Upper lobe of right lung (tissue), 1 donor: ENCODE data around the gene PFKFB4. TPM values are rescaled to one million over a fixed set of nuclear protein-coding genes. Genes with fewer than 3 reads are reported as not detected.
"Not testable (repeated sequence)": the region's sequence is repeated elsewhere in the genome, so short reads cannot be mapped to it uniquely, and the experiment has no call there.

Experiments
- ATAC-seq: fragments of 200-7000 bp; cut with Tn5 transposase; one replicate; pipeline ENCODE4 v1.9.1; 2020; ENCODE audit warnings: mild to moderate bottlenecking, moderate library complexity
- DNase-seq: peaks from one replicate; pipeline ENCODE4 v3.0.0-alpha.2; 2020
- H3K27ac ChIP-seq: fragments of 200-600 bp; one replicate; pipeline ENCODE4 v1.8.0; 2022
- H3K27me3 ChIP-seq: fragments of 200-600 bp; one replicate; pipeline ENCODE4 v1.8.0; 2022; ENCODE audit warnings: mild to moderate bottlenecking
- H3K36me3 ChIP-seq: fragments of 200-600 bp; one replicate; pipeline ENCODE4 v1.8.0; 2022
- H3K4me1 ChIP-seq: fragments of 200-600 bp; one replicate; pipeline ENCODE4 v1.8.0; 2022
- H3K4me3 ChIP-seq: fragments of 200-600 bp; one replicate; pipeline ENCODE4 v1.8.0; 2022; ENCODE audit warnings: mild to moderate bottlenecking
- H3K9me3 ChIP-seq: fragments of 200-600 bp; one replicate; pipeline ENCODE4 v1.8.0; 2022
- intact Hi-C: fragments of 100-400 bp; cut with DNase I; formaldehyde crosslinking; loops from one replicate; pipeline ENCODE4 v1.11.0; 2022
- total RNA-seq: library from RNA; stranded (reverse); fragmentation: NEBNext Ultra II Directional; extraction: Animal tissue kit (Norgen Biotek cat#: 25700); gene quantifications from one replicate; pipeline ENCODE4 v1.2.1, GENCODE V29; 2021
- TF ChIP-seq, protein P1 (sequence below): fragments of 200-600 bp; IDR thresholded peaks from one replicate; pipeline ENCODE4 v1.8.0; 2022; ENCODE audit warnings: antibody characterized with exemption
- donor health status: DM: no; HTN: yes; CAD: no; lungs with severe emphysema.

The PFKFB4 gene
- total RNA-seq, 1 donor from 2014 or later = 11.0 TPM

DNA sequence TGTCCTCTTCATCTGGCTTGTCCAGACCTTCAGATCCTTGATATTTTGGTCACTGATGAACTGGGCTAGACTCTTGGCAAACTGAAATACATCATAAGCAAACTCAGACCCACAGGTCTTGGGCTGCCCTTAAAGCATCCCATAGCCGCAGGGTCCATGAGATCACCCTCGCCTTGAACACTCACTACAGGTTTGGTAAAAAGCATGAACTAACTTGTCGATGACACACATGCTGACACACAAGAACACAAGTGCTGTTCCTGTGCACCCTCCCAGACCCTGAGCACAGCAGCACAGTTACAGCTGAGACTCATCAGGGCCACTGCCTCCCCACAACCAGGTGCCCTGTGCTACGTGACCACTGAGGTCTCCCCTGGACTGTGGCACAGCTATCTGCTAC is 21.0 kb downstream of the PFKFB4 start:
- no peaks in the 10 kb centered on the region for H3K27me3 ChIP-seq
- intact Hi-C loops = no loop called here
- no peaks in the 10 kb centered on the region for H3K9me3 ChIP-seq
- no peaks in the 10 kb centered on the region for H3K4me1 ChIP-seq
- ATAC-seq = peak; percentile 5
- DNase-seq = no peak
- TF ChIP-seq, protein P1, sequence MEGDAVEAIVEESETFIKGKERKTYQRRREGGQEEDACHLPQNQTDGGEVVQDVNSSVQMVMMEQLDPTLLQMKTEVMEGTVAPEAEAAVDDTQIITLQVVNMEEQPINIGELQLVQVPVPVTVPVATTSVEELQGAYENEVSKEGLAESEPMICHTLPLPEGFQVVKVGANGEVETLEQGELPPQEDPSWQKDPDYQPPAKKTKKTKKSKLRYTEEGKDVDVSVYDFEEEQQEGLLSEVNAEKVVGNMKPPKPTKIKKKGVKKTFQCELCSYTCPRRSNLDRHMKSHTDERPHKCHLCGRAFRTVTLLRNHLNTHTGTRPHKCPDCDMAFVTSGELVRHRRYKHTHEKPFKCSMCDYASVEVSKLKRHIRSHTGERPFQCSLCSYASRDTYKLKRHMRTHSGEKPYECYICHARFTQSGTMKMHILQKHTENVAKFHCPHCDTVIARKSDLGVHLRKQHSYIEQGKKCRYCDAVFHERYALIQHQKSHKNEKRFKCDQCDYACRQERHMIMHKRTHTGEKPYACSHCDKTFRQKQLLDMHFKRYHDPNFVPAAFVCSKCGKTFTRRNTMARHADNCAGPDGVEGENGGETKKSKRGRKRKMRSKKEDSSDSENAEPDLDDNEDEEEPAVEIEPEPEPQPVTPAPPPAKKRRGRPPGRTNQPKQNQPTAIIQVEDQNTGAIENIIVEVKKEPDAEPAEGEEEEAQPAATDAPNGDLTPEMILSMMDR = no peak
- H3K27ac ChIP-seq = no peak overlapping the region
- H3K4me3 ChIP-seq = no peak overlapping the region
- peaks cover 8% of the 10 kb centered on the region for H3K36me3 ChIP-seq

DNA sequence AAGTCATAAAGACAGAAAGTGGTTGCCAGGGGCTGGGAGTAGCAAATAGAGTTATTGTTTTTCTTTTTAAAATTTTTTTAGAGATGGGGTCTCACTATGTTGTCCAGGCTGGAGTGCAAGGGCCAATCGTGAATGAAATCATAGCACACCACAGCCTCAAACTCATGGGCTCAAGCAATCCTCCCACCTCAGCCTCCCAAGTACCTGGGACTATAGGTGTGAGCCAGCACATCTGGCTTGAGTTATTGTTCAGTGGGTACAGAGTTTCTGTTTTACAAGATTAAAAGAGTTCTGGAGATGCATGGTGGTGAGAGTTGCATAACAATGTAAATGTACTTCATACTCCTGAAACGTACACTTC is 23.6 kb downstream of the PFKFB4 start:
- no peaks in the 10 kb centered on the region for H3K27me3 ChIP-seq
- H3K36me3 ChIP-seq = peaks cover 8% of the 10 kb centered on the region
- no peaks in the 10 kb centered on the region for H3K9me3 ChIP-seq
- ATAC-seq (no peak), DNase-seq (no peak)
- no peak overlapping the region for H3K27ac ChIP-seq
- H3K4me1 ChIP-seq = no peaks in the 10 kb centered on the region
- TF ChIP-seq, protein P1 = no peak
- no peak overlapping the region for H3K4me3 ChIP-seq
- intact Hi-C loops = no loop called here

DNA sequence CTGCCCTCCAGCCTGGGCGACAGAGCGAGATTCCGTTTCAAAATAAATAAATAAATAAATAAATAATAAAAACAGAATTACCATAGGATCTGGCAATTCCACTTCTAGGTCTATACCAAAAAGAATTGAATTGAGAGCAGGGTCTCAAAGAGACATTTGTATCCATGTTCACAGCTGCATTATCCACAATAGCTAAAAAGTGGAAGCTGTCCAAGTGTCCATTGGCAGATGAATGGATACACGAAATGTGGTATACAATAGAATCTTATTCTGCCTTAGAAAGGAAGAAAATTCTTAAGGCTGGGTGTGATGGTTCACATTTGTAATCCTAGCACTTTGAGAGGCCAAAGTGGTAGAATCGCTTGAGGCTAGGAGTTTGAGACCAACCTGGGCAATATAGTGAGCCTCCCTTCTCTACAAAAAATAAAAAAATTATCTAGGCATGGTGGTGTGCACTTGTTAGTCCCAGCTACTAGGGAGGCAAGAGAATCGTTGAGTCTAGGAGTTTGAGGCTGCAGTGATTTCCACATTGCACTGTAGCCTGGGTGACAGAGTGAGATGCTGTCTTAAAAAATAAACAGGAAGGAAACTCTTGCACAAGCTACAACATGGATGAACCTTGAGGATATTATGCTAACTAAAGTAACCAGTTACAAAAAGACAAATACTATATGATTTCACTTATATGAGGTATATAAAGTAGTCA is 24.2 kb downstream of the PFKFB4 start:
- H3K36me3 ChIP-seq = peaks cover 8% of the 10 kb centered on the region
- H3K9me3 ChIP-seq = no peaks in the 10 kb centered on the region
- ATAC-seq (peak; percentile 63), DNase-seq (no peak)
- H3K4me1 ChIP-seq = no peaks in the 10 kb centered on the region
- no peaks in the 10 kb centered on the region for H3K27me3 ChIP-seq
- intact Hi-C loops = no loop called here
- H3K27ac ChIP-seq = no peak overlapping the region
- no peak overlapping the region for H3K4me3 ChIP-seq
- TF ChIP-seq, protein P1 = no peak

DNA sequence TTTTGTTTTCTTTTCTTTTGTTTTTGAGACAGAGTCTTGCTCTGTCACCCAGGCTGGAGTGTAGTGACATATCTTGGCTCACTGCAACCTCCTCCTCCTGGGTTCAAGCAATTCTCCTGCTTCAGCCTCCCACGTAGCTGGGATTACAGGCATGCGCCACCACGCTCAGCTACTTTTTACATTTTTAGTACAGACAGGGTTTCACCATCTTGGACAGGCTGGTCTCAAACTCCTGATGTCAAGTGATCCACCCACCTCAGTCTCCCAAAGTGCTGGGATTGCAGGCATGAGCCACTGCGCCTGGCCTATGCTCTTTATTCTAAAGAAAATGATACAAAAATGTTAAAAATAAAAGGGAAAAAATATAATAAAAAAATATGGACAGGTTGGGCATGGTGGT is 25.9 kb downstream of the PFKFB4 start:
- DNase-seq, H3K4me3 ChIP-seq, H3K27me3 ChIP-seq: not testable (repeated sequence)

DNA sequence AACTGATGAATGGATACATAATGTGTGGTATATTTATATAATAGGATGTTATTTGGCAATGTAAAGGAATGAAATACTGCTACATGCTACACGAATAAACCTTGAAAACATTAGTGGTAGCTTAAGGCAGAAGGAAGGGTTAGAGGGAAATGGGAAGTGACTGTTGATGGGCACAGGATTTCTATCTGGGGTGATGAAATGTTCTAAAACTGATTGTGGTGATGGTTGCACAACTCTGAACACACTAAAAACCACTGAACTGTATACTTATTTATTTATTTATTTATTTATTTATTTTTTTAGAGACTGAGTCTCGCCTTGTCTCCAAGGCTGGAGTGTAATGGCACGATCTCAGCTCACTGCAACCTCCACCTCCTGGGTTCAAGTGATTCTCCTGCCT is 27.8 kb downstream of the PFKFB4 start:
- Histone ChIP-seq H3K36me3 (no peaks in the 10 kb centered on the region), H3K9me3 (no peaks in the 10 kb centered on the region), H3K4me1 (no peaks in the 10 kb centered on the region), H3K27me3 (no peaks in the 10 kb centered on the region), H3K4me3 (no peak overlapping the region), H3K27ac (no peak overlapping the region)
- ATAC-seq = peak; percentile 59
- TF ChIP-seq, protein P1 = no peak
- intact Hi-C loops = no loop called here
- DNase-seq = no peak

More for the DNA sequence above, 25.9 kb downstream of the PFKFB4 start:
- intact Hi-C loops, H3K36me3 ChIP-seq, ATAC-seq, H3K9me3 ChIP-seq, H3K27ac ChIP-seq, H3K4me1 ChIP-seq: not testable (repeated sequence)

DNA sequence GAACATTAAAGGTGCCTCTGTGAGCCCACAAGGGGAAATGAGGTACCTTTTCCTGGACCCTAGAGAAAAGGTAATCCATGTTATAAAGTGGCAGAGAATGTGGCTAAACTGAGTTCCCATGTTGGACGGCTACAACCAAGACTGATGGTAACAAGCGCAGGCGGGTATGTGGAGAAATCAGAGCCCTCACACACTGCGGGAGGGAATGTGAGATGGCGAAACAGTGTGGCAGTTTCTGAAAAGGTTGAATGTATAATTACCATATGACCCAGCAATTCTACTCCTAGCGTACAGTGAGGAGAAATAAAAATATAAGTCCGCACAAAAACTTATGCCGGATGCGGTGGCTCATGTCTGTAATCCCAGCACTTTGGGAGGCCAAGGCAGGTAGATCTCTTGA is 28.6 kb downstream of the PFKFB4 start:
- peak; percentile 75 for ATAC-seq
- intact Hi-C loops = no loop called here
- Histone ChIP-seq H3K36me3 (no peaks in the 10 kb centered on the region), H3K9me3 (no peaks in the 10 kb centered on the region), H3K27me3 (no peaks in the 10 kb centered on the region), H3K27ac (no peak overlapping the region), H3K4me3 (no peak overlapping the region), H3K4me1 (no peaks in the 10 kb centered on the region)
- TF ChIP-seq, protein P1 = no peak
- DNase-seq = no peak
